ENCODE results near the gene HHAT. TPM values are rescaled to one million over a fixed set of nuclear protein-coding genes. Genes with fewer than 3 reads are reported as not detected.
A peak's percentile ranks its signal among the peaks of the same experiment; 100 is the strongest.

HHAT gene
- total and polyA plus RNA-seq, 2 of the 13 experiments (the other 11 are each of a cell fraction or from before 2014, with no cell fraction given) = 2.6 to 4.9 TPM

DNA sequence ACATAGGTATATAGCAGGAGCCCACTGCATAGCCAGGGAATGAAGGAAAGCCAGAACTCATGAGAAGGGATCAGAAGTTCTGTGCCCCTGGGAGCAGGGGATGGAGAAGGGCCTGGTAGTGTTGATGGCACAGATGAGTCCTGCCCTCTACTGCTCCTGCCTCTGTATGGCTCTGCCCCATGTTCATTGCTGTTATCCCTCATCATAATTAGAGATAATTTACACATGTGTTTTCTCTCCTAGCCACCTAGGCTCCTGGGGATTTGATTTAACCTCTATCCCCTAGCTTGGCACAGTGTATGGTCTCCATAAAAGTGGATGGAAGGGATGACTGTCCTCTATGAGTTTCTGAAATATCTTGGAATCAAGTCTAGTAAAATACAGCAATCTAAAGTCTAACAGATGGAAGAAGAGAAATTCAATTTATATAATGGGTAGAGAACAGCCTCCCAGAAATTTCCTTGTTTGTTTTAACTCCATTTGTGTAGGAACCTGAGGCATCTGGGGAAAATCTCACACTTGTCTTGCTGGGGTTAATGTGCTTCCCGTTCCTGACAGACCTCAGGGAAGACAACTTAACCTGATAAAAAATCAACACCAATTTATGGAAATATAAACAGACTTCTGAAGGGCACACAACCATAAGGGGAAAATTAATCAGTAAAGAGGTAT, 393.8 kb downstream of the HHAT start (continued):
- TF ChIP-seq, protein P1, sequence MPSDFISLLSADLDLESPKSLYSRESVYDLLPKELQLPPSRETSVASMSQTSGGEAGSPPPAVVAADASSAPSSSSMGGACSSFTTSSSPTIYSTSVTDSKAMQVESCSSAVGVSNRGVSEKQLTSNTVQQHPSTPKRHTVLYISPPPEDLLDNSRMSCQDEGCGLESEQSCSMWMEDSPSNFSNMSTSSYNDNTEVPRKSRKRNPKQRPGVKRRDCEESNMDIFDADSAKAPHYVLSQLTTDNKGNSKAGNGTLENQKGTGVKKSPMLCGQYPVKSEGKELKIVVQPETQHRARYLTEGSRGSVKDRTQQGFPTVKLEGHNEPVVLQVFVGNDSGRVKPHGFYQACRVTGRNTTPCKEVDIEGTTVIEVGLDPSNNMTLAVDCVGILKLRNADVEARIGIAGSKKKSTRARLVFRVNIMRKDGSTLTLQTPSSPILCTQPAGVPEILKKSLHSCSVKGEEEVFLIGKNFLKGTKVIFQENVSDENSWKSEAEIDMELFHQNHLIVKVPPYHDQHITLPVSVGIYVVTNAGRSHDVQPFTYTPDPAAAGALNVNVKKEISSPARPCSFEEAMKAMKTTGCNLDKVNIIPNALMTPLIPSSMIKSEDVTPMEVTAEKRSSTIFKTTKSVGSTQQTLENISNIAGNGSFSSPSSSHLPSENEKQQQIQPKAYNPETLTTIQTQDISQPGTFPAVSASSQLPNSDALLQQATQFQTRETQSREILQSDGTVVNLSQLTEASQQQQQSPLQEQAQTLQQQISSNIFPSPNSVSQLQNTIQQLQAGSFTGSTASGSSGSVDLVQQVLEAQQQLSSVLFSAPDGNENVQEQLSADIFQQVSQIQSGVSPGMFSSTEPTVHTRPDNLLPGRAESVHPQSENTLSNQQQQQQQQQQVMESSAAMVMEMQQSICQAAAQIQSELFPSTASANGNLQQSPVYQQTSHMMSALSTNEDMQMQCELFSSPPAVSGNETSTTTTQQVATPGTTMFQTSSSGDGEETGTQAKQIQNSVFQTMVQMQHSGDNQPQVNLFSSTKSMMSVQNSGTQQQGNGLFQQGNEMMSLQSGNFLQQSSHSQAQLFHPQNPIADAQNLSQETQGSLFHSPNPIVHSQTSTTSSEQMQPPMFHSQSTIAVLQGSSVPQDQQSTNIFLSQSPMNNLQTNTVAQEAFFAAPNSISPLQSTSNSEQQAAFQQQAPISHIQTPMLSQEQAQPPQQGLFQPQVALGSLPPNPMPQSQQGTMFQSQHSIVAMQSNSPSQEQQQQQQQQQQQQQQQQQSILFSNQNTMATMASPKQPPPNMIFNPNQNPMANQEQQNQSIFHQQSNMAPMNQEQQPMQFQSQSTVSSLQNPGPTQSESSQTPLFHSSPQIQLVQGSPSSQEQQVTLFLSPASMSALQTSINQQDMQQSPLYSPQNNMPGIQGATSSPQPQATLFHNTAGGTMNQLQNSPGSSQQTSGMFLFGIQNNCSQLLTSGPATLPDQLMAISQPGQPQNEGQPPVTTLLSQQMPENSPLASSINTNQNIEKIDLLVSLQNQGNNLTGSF (CRISPR knock-in tag; IDR thresholded peaks at IDR 0.05) = no peak
- TF ChIP-seq ZNF713 (CRISPR knock-in tag; IDR thresholded peaks at IDR 0.05) = no peak
- TF ChIP-seq MXI1 (IDR thresholded peaks at IDR 0.05; ENCODE audit: borderline replicate concordance, low read depth, low read length) = no peak

DNA sequence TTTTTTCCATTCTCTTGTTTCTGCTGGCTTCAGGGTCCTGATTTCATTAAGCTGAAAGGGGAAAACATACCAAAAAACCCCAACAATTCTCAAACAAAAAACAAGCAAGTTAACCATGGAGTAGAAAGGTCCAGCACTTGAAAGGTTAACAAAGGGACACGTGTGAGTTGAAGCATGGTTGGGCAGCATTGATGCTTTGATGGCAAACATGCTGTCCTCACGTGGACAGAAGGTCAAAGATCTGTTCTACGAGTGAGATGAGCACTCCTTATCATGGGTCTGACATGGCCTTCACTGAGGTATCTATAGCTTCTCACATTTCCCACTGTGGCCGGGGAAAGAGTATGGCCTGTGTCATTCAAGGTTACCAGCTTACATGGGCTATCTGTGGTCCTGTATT, 394.9 kb downstream of the HHAT start:
- no peak for FAIRE-seq
- Histone ChIP-seq H3K9me3 (ENCODE audit: low read length) (no peaks in the 10 kb centered on the region), H3K27me3 (ENCODE audit: control insufficient read depth in 1 of 2, insufficient read depth in 2 of 2, low read length in 2 of 2) (no peaks in the 10 kb centered on the region; a peak in 1 of 5 replicates), H3K9ac (ENCODE audit: insufficient read depth, low read depth, low read length) (no peak overlapping the region), H3K27ac (ENCODE audit: extremely low read length, insufficient read depth, low read length) (no peak overlapping the region), H3K4me1 (ENCODE audit: insufficient read depth, low read length) (no peaks in the 10 kb centered on the region), H2AFZ (ENCODE audit: low read length) (no peak overlapping the region), H3K4me3 (replicated peaks in 1 of 3; ENCODE audit: insufficient read depth in 1 of 3, low read depth in 2 of 3, low read length in 3 of 3) (no peak overlapping the region), H3K36me3 (replicated peaks in 1 of 2; ENCODE audit: control insufficient read depth in 1 of 2, insufficient read depth in 2 of 2, low read length in 2 of 2) (no peaks in the 10 kb centered on the region), H3K4me2 (ENCODE audit: low read depth, low read length) (no peak overlapping the region), H4K20me1 (ENCODE audit: insufficient read depth, low read length) (no peaks in the 10 kb centered on the region), H3K79me2 (ENCODE audit: insufficient read depth, low read length) (no peaks in the 10 kb centered on the region)
- ChIA-PET CTCF (ENCODE audit: low intra/inter-chr PET ratio, low total read pairs) (no interaction called here), POLR2A (no interaction called here)
- WGBS (ENCODE audit: low lambda C conversion rate) = 4% methylated on average over 4 of the region's 4 CpGs
- intact Hi-C loops (cut with micrococcal nuclease; ENCODE audit: unreplicated experiment) (no loop called here), in situ Hi-C loops (cut with HindIII; ENCODE audit: extremely low pct_ligation_motif_present, low pct_unique_long_range_greater_than_20kb) (no loop called here)
- ATAC-seq = no peak
- BruUV-seq (replicated peaks) = no TSS peak
- DNase-seq (ENCODE audit: low spot score) = peak; percentile 3
- TF ChIP-seq SMAD3 (CRISPR knock-in tag; IDR thresholded peaks at IDR 0.05) (no peak), MBNL3 (CRISPR knock-in tag; conservative IDR thresholded peaks at IDR 0.05) (no peak)
- TF ChIP-seq, protein P2, sequence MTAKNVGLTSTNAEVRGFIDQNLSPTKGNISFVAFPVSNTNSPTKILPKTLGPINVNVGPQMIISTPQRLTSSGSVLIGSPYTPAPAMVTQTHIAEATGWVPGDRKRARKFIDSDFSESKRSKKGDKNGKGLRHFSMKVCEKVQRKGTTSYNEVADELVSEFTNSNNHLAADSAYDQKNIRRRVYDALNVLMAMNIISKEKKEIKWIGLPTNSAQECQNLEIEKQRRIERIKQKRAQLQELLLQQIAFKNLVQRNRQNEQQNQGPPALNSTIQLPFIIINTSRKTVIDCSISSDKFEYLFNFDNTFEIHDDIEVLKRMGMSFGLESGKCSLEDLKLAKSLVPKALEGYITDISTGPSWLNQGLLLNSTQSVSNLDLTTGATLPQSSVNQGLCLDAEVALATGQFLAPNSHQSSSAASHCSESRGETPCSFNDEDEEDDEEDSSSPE (CRISPR knock-in tag; IDR thresholded peaks at IDR 0.05) = 0 out of 2 replicates have a peak, but pooled peaks have one; percentile 24
- TF ChIP-seq, protein P3, sequence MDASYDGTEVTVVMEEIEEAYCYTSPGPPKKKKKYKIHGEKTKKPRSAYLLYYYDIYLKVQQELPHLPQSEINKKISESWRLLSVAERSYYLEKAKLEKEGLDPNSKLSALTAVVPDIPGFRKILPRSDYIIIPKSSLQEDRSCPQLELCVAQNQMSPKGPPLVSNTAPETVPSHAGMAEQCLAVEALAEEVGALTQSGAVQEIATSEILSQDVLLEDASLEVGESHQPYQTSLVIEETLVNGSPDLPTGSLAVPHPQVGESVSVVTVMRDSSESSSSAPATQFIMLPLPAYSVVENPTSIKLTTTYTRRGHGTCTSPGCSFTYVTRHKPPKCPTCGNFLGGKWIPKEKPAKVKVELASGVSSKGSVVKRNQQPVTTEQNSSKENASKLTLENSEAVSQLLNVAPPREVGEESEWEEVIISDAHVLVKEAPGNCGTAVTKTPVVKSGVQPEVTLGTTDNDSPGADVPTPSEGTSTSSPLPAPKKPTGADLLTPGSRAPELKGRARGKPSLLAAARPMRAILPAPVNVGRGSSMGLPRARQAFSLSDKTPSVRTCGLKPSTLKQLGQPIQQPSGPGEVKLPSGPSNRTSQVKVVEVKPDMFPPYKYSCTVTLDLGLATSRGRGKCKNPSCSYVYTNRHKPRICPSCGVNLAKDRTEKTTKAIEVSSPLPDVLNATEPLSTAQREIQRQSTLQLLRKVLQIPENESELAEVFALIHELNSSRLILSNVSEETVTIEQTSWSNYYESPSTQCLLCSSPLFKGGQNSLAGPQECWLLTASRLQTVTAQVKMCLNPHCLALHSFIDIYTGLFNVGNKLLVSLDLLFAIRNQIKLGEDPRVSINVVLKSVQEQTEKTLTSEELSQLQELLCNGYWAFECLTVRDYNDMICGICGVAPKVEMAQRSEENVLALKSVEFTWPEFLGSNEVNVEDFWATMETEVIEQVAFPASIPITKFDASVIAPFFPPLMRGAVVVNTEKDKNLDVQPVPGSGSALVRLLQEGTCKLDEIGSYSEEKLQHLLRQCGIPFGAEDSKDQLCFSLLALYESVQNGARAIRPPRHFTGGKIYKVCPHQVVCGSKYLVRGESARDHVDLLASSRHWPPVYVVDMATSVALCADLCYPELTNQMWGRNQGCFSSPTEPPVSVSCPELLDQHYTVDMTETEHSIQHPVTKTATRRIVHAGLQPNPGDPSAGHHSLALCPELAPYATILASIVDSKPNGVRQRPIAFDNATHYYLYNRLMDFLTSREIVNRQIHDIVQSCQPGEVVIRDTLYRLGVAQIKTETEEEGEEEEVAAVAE (CRISPR knock-in tag; IDR thresholded peaks at IDR 0.05; ENCODE audit: borderline replicate concordance) = no peak
